HL-60 (cell line): ENCODE data around the gene BSN.

Experiments
- CTCF ChIP-seq: IDR thresholded peaks from one replicate; pipeline ENCODE4 v1.5.1; 2011; ENCODE audit warnings: low read length, control low read depth, inconsistent platforms; ENCODE audit not compliant: insufficient read depth
- GABPA ChIP-seq: IDR thresholded peaks from 2 replicates; pipeline ENCODE4 v1.6.1; 2012; ENCODE audit warnings: low read depth
- POLR2AphosphoS5 ChIP-seq: IDR thresholded peaks from 2 replicates; pipeline ENCODE4 v1.6.1; 2012; ENCODE audit warnings: low read depth

DNA sequence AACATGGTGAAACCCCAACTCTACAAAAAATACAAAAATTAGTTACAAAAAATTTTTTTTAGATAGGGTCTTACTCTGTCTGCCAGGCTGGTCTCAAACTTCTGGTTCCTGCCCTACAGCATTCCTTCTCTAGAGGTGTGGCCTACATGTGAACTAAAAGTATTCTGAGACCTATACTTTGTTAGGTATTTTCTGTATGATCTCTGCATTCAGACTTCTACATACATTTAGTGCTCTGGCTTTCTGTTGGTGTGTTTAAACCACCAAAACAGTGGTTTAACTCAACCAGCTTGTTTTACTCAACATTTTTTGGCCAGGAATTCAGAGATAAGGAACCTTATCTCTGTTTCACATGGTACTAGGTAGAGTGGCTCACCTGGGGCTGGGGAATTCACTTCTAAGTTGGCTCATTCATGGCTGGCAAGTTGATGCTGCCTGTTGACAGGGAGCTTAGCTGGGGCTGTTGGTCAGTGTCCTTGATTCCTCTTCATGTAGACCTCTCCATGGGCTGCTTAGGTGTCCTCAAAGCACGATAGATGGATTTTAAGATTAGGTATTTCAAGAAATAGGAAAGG, 41.4 kb upstream of the BSN start:
- no peak for TF ChIP-seq GABPA
- TF ChIP-seq CTCF, result no peak
- no peak for TF ChIP-seq POLR2AphosphoS5
